ENCODE data around the gene TRPM3. TPM values are rescaled to one million over a fixed set of nuclear protein-coding genes. Genes with fewer than 3 reads are reported as not detected.

The TRPM3 gene
- total and polyA plus RNA-seq, 9 of the 15 experiments (the other 6 are each of a cell fraction or from before 2014, with no cell fraction given) = 0.04 TPM; not detected in 8

DNA sequence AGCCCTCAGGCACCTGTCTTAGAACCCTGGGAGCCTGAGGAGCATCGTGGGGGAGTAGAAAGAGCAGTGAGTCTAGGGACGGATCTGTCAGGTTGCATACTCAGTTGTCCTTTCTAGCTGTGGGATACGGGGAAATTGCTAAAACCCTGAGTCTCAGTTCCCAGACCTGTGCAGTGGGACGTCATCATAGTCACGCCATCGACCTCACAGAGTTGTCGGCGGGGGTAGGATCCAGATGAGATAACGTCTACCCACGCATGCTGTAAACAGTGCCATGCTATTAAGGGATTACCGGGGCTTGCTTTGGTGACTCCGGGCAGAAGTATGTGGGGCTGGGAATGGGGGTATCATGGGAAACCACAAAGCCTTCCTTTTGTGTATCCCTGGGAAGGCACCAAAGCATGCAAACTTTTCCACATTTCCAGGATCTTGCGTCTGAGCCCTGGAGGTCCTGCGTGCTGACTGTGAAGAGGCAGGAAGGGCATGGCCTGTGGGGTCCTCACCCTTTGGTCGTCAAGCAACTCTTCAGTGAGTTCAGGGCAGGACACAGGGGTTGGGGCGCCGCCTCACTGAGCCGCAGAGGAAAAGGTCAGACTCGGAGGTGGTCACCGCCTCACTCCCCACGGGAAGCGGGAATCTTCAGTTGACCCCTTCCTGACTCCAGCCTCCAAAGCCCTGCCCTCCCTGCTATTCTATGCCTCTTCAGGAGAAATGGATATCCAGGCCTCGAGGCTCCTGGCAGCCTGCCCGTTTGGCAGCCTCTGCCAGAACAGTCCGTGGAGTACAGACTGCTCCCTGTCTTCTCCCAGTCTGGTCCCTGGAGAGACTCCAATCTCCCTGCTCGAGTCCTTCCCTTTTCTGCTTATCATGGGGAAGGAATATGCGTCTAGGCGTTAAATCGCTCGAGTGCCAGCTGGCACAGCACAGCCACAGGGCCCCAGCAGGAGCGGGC, 520.1 kb downstream of the TRPM3 start:
- Histone ChIP-seq H3K4me1 (replicated peaks in 1 of 2; ENCODE audit: control insufficient read depth in 2 of 2, insufficient read depth in 2 of 2, low read length in 2 of 2) (peaks cover 2 to 11% of the 10 kb centered on the region in 2 experiments; a peak in 4 of 5 replicates), H3K36me3 (ENCODE audit: control insufficient read depth, insufficient read depth, low read length) (no peaks in the 10 kb centered on the region), H3K9ac (ENCODE audit: insufficient read depth in 1 of 2, low read depth in 2 of 2, low read length in 2 of 2) (peak overlapping the region in 1 of 2 experiments; percentile 64; a peak in 2 of 4 replicates), H3K9me3 (replicated peaks; ENCODE audit: control insufficient read depth, insufficient read depth, low read depth, low read length) (no peaks in the 10 kb centered on the region), H3K79me2 (ENCODE audit: control insufficient read depth, insufficient read depth, low read length) (no peaks in the 10 kb centered on the region), H3K27ac (ENCODE audit: extremely low read depth, low read depth, low read length) (no peak overlapping the region), H4K20me1 (replicated peaks; ENCODE audit: control insufficient read depth, insufficient read depth, low read length) (no peaks in the 10 kb centered on the region), H3K9me1 (ENCODE audit: control insufficient read depth, insufficient read depth, low read length) (no peaks in the 10 kb centered on the region), H3K27me3 (ENCODE audit: control insufficient read depth in 2 of 2, insufficient read depth in 2 of 2, low read length in 2 of 2) (no peaks in the 10 kb centered on the region), H2AFZ (ENCODE audit: low read depth, low read length) (0 out of 2 replicates have a peak overlapping the region, but pooled peaks have one; percentile 31), H3K4me2 (ENCODE audit: insufficient read depth, low read length) (peak overlapping the region; percentile 32; the same call in 1 of the 2 replicates), H3K4me3 (no peak overlapping the region)
- WGBS (ENCODE audit: insufficient coverage, low coverage, missing lambda C conversion rate) = 23% methylated on average over 22 of the region's 31 CpGs
- ATAC-seq = peak; percentile 31; the same call in 2 of the 3 replicates
- in situ Hi-C loops (cut with MboI) (loop anchor here (5.0 kb wide), 1 partner anchor 259 kb away; no protein-coding TSS in a partner anchor), intact Hi-C loops (cut with micrococcal nuclease) (loop anchor here (2.0 to 10.0 kb wide), 3 partner anchors 100 to 376 kb away; no protein-coding TSS in a partner anchor)
- peak; percentile 73; the same call in 1 of the 2 replicates for TF ChIP-seq CREM (IDR thresholded peaks at IDR 0.05; ENCODE audit: low read depth)
- no peak for TF ChIP-seq RNF2 (IDR thresholded peaks at IDR 0.05)
- TF ChIP-seq NFIC (IDR thresholded peaks at IDR 0.05) = peak; percentile 50
- TF ChIP-seq ATF1 (CRISPR knock-in tag; IDR thresholded peaks at IDR 0.05) = no peak
- peak; percentile 30; the same call in 1 of the 2 replicates for TF ChIP-seq ATF1 (tag; IDR thresholded peaks at IDR 0.05)
- peak; percentile 75 for TF ChIP-seq EGR1 (conservative IDR thresholded peaks at IDR 0.05)
- no peak for TF ChIP-seq HDGF (IDR thresholded peaks at IDR 0.05)
- TF ChIP-seq RFX5 (IDR thresholded peaks at IDR 0.05; ENCODE audit: low read depth, low read length) = no peak
- no TSS peak for BruUV-seq (replicated peaks)
- POLR2A ChIA-PET = interaction anchor here (0.7 to 1.1 kb wide), 4 partner anchors 183 to 794 kb away, joined by 3 to 6 read pairs (median 4); no protein-coding TSS in a partner anchor
- DNase-seq (ENCODE audit: extremely low read depth in 1 of 4, low spot score in 3 of 4) = no peak
- no peak for FAIRE-seq
- CTCF ChIA-PET (ENCODE audit: low intra/inter-chr PET ratio) = interaction anchor here (0.6 to 2.8 kb wide), 2 partner anchors 248 to 810 kb away, joined by 6 to 13 read pairs; no protein-coding TSS in a partner anchor

Data from K562 (cell line).